Transverse colon (tissue), 4 donors: ENCODE measurements around the gene FAM43A. TPM values are rescaled to one million over a fixed set of nuclear protein-coding genes. Genes with fewer than 3 reads are reported as not detected.

Experiments used
- DNase-seq: peaks from one replicate; pipeline ENCODE4 v3.0.0-alpha.2; 2019
- H3K27ac ChIP-seq, 4 donors: fragments of 200-600 bp; sonication (generic); 2 replicates each; pipeline ENCODE4 v1.5.1; 2016 to 2018; ENCODE audit warnings: inconsistent platforms in 4 of 4
- H3K27me3 ChIP-seq: fragments of 200-600 bp; sonication (generic); 2 replicates; pipeline ENCODE4 v1.5.1; 2017; ENCODE audit warnings: inconsistent platforms
- H3K36me3 ChIP-seq, 4 donors: fragments of 200-600 bp; sonication (generic); 2 replicates each; pipeline ENCODE4 v1.5.1; 2017 to 2019; ENCODE audit warnings: inconsistent platforms in 4 of 4
- H3K4me1 ChIP-seq, 4 donors: fragments of 200-600 bp; sonication (generic); 2 replicates each; pipeline ENCODE4 v1.5.1; 2017 to 2020; ENCODE audit warnings: inconsistent platforms in 4 of 4
- H3K4me3 ChIP-seq, 4 donors: fragments of 200-600 bp; sonication (generic); 1 replicate in 1 of 4; 2 replicates in 3 of 4; pipeline versions ENCODE4 v1.5.1 to v1.6.1; 2017 to 2019; ENCODE audit warnings: inconsistent platforms in 4 of 4
- H3K9me3 ChIP-seq, 2 donors: fragments of 200-600 bp; sonication (generic); 2 replicates each; pipeline ENCODE4 v1.5.1; 2017 to 2019; ENCODE audit warnings: inconsistent platforms in 2 of 2
- EP300 ChIP-seq: sonication (generic); formaldehyde crosslinking; IDR thresholded peaks from one replicate; pipeline ENCODE4 v1.6.1; 2017; ENCODE audit warnings: antibody characterized with exemption, low read depth
- POLR2A ChIP-seq: fragments of 450-650 bp; IDR thresholded peaks from one replicate; pipeline ENCODE4 v1.6.1; 2016; ENCODE audit warnings: antibody characterized with exemption, mild to moderate bottlenecking, moderate library complexity
- POLR2AphosphoS5 ChIP-seq, 3 donors: sonication (generic); formaldehyde crosslinking; IDR thresholded peaks; one replicate each; pipeline ENCODE4 v1.6.1; 2016; ENCODE audit warnings: antibody characterized with exemption in 3 of 3
- WGBS, 2 donors: methylation state at CpG; one replicate each; pipeline ENCODE4 v1.1.5; 2018; ENCODE audit warnings: low coverage in 1 of 2; 5-methylcytosine and 5-hydroxymethylcytosine counted together
- in situ Hi-C, 4 donors: fragments of 200-750 bp; cut with MboI; loops; one replicate each; pipeline versions ENCODE4 v1.15.0 to v1.15.1; 2017; ENCODE audit warnings: low sequenced_read_pairs in 3 of 4, low pct_ligation_motif_present in 1 of 4, low pct_unique_long_range_greater_than_20kb in 1 of 4
- intact Hi-C: fragments of 100-400 bp; cut with DNase I; formaldehyde crosslinking; loops from one replicate; pipeline ENCODE4 v1.15.1; 2023; ENCODE audit warnings: low total_unique reads
- small RNA-seq, 4 donors: library from RNA; depleted of rRNA; stranded (forward); fragments of <200 nt; gene quantifications; one replicate each; pipeline ENCODE3, GENCODE V24; 2016
- total RNA-seq, 4 donors: library from RNA; depleted of rRNA; stranded (reverse); fragments of >200 nt; gene quantifications; one replicate each; pipeline ENCODE4 v1.1.0, GENCODE V29; 2016
- TF ChIP-seq, protein P1 (sequence below), 5 experiments: fragments of 200-600 bp in 3 of 5; fragments of 450-650 bp in 2 of 5; sonication (generic) in 3 of 5; IDR thresholded peaks; 1 replicate in 2 of 5; 2 replicates in 3 of 5; pipeline ENCODE4 v1.5.1; 2016 to 2017; ENCODE audit warnings: antibody characterized with exemption in 5 of 5, inconsistent platforms in 3 of 5, mild to moderate bottlenecking in 2 of 5, moderate library complexity in 1 of 5

The FAM43A gene
- total RNA-seq, 4 donors from 2014 or later: 31.2 to 111 (median 95.9) TPM

DNA sequence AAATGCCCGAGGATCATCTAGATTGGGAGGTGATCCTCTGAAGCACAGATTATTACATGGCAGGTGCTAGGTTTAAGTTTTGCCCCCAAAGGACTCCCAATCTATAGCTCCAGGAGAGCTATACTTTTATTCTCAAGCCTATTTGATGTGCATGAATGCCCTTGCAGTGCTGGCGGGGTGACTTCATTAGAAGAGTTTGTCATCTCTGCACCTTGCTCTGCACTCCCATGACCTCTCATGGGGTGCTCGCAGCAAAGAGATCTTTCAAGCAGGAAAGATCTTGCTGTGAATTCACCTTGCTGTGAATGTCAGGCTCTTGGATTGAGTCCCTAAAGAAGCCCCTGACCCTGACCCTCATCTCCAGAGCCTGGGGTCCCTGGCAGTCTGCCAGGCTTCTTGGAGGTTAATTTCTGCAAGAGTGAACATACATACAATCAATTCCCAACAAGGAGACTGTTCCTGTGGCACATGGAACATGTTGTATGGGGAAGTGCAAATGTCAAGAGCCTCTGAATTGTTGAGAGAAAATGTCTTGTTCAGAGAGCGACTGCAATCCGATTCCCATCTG, 45.9 kb downstream of the FAM43A start:
- DNase-seq: no peak
- no peaks in the 10 kb centered on the region for H3K27me3 ChIP-seq
- intact Hi-C loops: no loop called here
- peaks cover 0 to 3% (median 0%) of the 10 kb centered on the region in 4 donors for H3K4me1 ChIP-seq
- peaks cover 0 to 8% of the 10 kb centered on the region in 2 donors for H3K9me3 ChIP-seq
- 80 to 89% methylated on average over 3 to 5 of the region's 5 CpGs for WGBS, 2 donors
- no peak for TF ChIP-seq POLR2AphosphoS5 (IDR thresholded peaks at IDR 0.05)
- no peak overlapping the region for H3K27ac ChIP-seq
- in situ Hi-C loops: no loop called here
- no peak overlapping the region for H3K4me3 ChIP-seq
- no peaks in the 10 kb centered on the region for H3K36me3 ChIP-seq

DNA sequence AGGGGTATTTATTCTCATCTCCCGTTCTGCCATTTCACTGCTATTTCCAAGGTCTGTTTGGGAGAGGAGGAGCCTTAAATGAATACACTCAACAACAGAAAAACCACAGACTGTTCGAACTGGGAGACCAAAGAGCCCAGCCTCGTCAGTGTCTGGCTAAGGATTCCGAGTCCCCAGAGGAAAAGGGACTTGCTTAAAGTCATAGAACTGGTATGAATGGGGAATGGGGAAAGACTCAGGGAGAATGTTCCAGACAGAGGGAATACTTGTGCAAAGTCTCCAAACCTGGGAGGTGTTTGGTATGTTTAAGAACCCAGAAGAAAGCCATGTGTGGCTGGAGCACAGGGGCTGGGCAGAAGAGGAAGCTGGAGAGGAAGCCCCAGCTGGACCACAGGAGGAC, 46.9 kb downstream of the FAM43A start:
- H3K4me1 ChIP-seq: peaks cover 0 to under 1% (median 0%) of the 10 kb centered on the region in 4 donors
- H3K4me3 ChIP-seq: no peak overlapping the region
- TF ChIP-seq, protein P1, sequence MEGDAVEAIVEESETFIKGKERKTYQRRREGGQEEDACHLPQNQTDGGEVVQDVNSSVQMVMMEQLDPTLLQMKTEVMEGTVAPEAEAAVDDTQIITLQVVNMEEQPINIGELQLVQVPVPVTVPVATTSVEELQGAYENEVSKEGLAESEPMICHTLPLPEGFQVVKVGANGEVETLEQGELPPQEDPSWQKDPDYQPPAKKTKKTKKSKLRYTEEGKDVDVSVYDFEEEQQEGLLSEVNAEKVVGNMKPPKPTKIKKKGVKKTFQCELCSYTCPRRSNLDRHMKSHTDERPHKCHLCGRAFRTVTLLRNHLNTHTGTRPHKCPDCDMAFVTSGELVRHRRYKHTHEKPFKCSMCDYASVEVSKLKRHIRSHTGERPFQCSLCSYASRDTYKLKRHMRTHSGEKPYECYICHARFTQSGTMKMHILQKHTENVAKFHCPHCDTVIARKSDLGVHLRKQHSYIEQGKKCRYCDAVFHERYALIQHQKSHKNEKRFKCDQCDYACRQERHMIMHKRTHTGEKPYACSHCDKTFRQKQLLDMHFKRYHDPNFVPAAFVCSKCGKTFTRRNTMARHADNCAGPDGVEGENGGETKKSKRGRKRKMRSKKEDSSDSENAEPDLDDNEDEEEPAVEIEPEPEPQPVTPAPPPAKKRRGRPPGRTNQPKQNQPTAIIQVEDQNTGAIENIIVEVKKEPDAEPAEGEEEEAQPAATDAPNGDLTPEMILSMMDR (IDR thresholded peaks at IDR 0.05): no peak
- TF ChIP-seq POLR2AphosphoS5 (IDR thresholded peaks at IDR 0.05): no peak
- TF ChIP-seq POLR2A: no peak
- no peak for TF ChIP-seq EP300
- in situ Hi-C loops: no loop called here
- WGBS, 2 donors: 69% methylated on average over 4 of the region's 4 CpGs
- DNase-seq: no peak
- H3K27me3 ChIP-seq: no peaks in the 10 kb centered on the region
- intact Hi-C loops: no loop called here
- no peaks in the 10 kb centered on the region for H3K36me3 ChIP-seq
- no peak overlapping the region for H3K27ac ChIP-seq
- peaks cover 0 to 8% of the 10 kb centered on the region in 2 donors for H3K9me3 ChIP-seq

DNA sequence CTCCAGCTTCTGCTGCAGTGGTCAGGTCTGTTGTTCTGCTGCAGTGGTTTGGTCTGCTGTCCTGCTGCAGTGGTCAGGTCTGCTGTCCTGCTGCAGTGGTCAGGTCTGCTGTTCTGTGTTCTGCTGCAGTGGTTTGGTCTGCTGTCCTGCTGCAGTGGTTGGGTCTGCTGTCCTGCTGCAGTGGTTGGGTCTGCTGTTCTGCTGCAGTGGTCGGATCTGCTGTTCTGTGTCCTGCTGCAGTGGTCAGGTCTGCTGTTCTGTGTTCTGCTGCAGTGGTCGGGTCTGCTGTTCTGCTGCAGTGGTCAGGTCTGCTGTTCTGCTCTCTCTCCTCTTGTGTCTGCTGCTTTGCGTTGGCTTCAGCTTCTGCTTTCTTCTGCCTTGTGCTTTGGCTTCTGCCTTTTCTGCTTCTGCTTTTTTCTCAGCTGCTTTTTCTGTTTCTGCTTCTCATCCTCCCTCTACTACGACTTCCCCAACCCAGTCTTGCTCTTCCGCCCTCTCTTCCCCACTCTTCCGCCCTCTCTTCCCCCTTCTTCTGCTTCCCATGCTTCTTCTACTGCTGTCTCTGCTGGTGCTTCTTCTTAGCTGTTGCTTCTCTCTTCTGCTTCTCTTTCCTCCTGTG, 50.7 kb downstream of the FAM43A start:
- no peak overlapping the region for H3K4me3 ChIP-seq
- intact Hi-C loops: no loop called here
- in situ Hi-C loops: no loop called here
- no peak overlapping the region for H3K27ac ChIP-seq
- peaks cover 0 to 8% (median 0%) of the 10 kb centered on the region in 4 donors for H3K4me1 ChIP-seq
- H3K36me3 ChIP-seq: no peaks in the 10 kb centered on the region
- no peaks in the 10 kb centered on the region for H3K27me3 ChIP-seq
- no peak for DNase-seq
- peaks cover 0 to 8% of the 10 kb centered on the region in 2 donors for H3K9me3 ChIP-seq
- TF ChIP-seq POLR2AphosphoS5 (IDR thresholded peaks at IDR 0.05) (no peak), POLR2A (no peak), EP300 (no peak)
- TF ChIP-seq, protein P1 (IDR thresholded peaks at IDR 0.05): no peak
- 66 to 67% methylated on average over 6 of the region's 6 CpGs for WGBS, 2 donors

DNA sequence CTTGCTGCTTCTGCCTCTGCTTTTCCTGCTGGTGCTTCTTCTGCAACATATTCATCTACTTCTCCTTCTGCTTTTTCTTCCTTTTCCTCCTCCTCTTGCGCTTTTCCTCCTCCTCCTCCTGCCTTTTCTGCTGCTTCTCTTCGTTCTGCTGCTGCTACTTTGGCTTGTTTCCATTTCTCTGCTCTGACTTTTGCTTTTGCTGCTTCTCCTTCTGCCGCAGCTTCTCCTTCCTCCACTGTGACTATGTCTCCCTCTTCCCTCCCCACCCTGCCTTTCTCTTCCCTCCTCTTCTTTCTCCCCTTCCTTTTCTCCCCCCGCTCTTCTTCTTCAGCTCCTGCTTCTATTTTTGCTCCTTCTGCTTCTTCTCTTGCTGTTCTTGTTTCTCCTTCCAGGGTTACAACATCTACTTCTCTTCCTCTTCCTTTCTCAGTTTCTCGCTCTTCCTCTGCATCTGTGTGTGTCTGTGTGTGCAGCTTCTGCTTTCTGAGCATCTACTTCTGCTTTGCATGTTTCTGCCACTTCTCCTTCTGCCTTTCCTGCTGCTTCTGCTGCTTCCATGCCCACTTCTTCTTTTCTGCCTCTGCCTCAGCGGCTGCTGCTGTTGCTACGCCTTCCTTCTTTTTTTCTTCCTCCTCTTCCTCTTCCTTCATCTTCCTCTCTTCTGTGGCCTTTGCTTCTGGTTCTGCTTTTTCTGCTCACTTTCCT, 51.4 kb downstream of the FAM43A start:
- WGBS, 2 donors: 53 to 61% methylated on average over 4 to 7 of the region's 7 CpGs
- no peaks in the 10 kb centered on the region for H3K36me3 ChIP-seq
- intact Hi-C loops: no loop called here

More for the DNA sequence above, 51.4 kb downstream of the FAM43A start:
- Histone ChIP-seq H3K27ac (no peak overlapping the region), H3K27me3 (peaks cover under 1% of the 10 kb centered on the region), H3K9me3 (peaks cover 0 to 8% of the 10 kb centered on the region in 2 donors), H3K4me1 (peaks cover 0 to 8% (median 0%) of the 10 kb centered on the region in 4 donors), H3K4me3 (no peak overlapping the region)
- TF ChIP-seq POLR2AphosphoS5 (IDR thresholded peaks at IDR 0.05) (no peak), POLR2A (no peak), EP300 (no peak)
- TF ChIP-seq, protein P1 (IDR thresholded peaks at IDR 0.05): no peak
- DNase-seq: no peak
- in situ Hi-C loops: no loop called here

Small RNA genes lying within 50 kb of the gene (small RNA-seq; reads per million reads assigned to genes)
- 0 to 0.36 (median 0) reads per million in 4 donors for gene AC046143.2

Other genes starting within 250 kb of the FAM43A start
- 100 to 1,000 TPM in 2 of 4 donors, 10 to 100 TPM in 2; 23.6 to 129 (median 69.8) TPM for gene ATP13A3, start 198.9 kb upstream of the FAM43A start, total RNA-seq
- gene TMEM44, start 52.5 kb upstream of the FAM43A start, total RNA-seq: 100 to 1,000 TPM in 1 of 4 donors, 10 to 100 TPM in 3; 52.0 to 101 (median 58.8) TPM
- gene LSG1, start 13.7 kb upstream of the FAM43A start, total RNA-seq: 10 to 100 TPM; 18.7 to 69.9 (median 52.8) TPM